ENCODE data around the gene ZNF41. TPM values are rescaled to one million over a fixed set of nuclear protein-coding genes. Genes with fewer than 3 reads are reported as not detected.
A peak's percentile ranks its signal among the peaks of the same experiment; 100 is the strongest.

Gene ZNF41
- total RNA-seq, 1 donor from 2014 or later = 11.9 TPM

GRCh38 chrX:47489507-47490275, 6.7 kb upstream of the ZNF41 start:
- peak; percentile 46 for DNase-seq

DNA sequence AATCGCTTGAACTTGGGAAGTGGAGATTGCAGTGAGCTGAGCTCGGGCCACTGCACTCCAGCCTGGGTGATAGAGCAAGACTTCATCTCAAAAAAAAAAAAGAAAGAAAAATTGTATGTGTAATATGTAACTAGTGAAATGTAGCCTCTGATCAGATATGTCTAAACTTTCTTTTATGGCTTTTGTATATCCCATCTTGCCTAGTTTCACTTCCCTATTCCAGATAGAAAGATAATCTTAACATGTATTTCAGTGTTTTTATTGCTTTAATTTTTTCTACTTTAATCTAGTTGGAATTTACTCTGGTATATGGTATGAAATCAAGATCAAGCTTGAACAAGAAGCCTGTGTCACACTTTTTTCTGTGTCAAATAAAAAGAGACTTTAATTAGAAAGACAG, 1.9 kb upstream of the ZNF41 start:
- no peak for DNase-seq

DNA sequence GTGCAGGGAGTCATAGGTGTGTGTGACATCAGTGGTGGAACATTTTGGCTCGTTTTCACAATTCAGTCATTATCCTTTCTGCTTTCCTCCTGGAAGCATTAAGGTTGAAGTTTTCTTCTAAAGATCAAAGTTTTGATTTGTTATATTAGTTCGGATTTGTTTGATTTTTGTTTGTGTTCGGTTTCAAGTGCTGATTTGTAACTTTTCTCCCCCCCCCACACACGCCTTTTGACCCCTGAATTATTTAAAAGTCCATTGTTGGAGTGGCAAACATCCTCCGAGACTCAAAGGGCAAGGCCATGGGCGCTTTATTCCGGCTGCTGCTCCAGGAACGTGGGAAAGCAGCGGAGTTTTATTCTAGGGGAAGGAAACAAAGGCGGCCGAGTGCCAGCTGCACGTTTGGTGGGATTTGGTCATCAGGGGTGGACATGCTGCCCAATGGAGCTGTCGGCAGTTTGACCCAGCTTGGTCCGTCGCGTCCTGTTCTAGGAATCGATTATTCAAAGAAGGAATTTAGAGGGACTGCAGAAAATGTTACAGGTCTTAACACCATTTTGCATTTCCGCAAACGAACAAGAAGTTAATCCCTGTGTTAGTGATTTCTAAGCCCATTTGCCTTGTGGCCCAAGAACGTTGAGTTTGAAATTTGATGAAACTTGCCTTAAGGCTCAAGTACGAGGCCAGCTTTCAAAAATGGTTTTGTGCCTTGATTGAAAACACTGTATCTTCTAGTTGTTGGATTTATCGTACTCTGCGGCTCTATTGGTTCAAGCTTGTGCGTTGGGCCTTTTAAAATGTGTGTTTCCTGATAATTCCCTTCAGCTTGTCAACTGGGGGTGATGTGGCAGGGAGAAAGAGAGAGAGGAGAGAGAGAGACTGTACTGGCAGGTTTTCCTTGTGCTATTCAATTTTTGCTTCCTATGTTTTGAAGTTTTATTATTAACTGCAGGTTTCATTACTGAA, 565 bp upstream of the ZNF41 start:
- DNase-seq = peak; percentile 68

DNA sequence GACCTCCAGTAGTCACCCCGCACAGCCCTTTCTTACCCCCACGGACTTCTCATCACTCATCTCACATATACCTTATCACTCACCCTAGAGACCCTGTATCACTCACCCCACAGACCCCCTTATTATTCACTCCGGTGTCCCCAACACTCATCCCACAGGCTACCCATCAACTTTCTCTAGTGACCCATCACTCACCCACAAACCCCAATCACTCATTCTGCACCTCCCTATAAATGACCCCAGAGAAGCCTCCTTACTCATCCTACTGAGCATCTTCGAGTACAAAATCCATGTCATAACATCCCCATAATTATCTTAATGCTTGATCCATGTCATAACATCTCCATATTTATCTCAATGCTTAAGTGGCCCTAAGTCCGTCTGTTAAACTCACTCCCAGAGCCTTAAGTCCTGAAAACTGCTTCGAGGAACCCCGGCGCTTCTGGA, 934 bp downstream of the ZNF41 start:
- DNase-seq = no peak

DNA sequence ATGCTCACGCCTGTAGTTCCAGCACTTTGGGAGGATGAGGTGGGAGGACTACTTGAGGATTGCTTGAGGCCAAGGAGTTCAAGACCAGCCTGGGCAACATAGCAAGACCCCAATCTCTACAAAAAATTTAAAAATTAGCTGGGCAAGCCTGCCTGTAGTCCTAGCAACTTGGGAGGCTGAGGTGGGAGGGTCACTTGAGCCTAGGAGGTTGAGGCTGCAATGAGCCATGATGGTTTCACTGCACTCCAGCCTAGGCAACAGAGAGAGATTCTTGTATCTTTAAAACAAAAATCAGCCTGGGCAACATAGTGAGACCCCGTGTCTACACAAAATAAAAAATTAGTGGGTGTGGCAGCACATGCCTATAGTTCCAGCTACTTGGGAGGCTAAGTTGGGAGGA, 1.9 kb downstream of the ZNF41 start:
- DNase-seq = no peak

DNA sequence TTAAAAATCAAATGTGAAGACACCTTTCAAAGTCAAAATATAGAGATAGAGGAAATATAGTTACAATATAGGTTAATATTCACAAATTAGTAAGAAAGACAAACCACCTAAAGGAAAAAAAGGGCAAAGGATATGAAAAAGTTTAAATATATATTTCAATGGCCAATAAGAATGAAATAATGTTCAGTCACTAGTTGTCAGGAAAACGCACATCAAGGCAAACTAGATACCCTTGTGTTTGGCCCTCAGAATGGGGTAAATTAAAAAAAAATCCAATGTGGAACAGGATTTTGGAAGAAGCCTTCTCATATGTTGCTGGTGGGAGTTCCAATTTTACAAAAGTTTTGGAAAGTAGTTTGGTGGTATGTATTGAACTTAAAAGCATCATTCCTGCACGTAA, 2.4 kb downstream of the ZNF41 start:
- no peak for DNase-seq

DNA sequence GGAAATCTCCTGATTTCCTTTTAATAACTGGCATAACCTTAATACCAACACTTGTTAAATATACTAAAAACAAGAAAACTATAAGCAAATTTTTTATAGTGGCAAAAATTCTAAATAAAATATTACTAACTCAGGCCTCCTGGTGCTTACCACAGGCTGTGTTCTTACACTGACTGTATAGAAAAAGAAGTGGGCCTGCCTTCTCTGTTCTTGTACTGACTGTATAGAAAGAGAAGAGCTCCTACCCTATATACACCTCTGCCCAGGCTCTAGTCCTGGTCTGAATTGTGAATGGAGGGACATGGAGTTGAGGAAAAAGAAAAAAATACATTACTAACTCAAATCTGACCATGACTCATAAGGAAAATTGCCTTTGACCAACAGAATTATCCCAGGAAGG, 7.5 kb downstream of the ZNF41 start:
- DNase-seq = no peak

DNA sequence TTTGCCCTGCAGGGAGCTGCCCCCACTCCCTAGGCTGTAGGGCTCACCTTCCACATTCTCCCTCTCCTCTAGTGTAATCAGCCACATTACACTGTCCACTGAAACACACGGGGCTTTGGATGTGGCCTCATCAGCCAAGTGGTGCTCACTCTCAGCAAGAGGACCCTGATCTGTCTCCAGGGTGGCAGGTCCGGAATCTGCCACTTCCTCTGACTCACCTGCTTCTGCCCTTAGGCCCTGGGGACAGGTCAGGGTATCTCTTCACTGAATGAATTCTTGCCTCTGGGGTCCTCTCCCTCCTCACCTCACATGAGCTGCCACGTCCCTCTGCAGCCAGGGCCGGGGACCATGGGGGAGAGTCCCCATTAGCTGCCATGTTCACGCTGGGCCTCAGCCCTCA, 15.9 kb downstream of the ZNF41 start:
- no peak for DNase-seq

DNA sequence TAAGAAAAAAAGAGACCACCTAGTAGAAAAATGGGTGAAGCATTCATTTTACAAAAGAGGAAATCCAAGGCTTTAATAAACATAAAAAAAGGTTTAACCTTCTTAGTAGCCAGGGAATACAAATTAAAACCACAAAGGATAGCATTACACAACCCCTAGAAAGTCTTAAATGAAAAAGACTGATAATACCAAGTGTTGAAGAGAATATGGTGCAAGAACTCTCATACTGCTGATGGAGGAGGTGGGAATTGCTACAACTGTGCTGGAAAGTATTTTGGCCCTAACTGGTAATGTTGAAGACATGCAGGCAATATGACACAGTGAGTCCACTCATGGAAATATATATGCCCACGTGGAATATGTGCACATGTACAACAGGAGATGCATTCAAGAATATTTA, 22.5 kb downstream of the ZNF41 start:
- DNase-seq = no peak

DNA sequence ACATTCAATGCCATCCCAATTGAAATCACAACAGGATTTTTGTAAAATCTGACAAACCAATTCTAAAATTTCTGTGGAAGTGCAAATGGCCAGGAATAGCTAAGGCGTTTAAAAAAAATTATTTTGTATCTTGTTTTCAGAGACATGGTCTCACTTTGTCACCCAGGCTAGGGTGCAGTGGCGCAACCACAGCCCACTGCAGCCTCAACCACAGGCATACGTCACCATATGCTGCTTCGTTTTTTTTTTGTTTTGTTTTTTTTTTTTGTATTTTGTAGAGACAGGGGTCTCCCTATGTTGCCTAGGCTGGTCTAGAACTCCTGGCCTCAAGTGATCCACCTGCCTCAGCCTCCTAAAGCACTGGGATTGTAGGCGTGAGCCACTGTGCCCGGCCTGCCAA, 24.5 kb downstream of the ZNF41 start:
- DNase-seq = no peak

- peak; percentile 14 for DNase-seq
Measured at GRCh38 chrX:47456080-47456479, 26.9 kb downstream of the ZNF41 start.

DNA sequence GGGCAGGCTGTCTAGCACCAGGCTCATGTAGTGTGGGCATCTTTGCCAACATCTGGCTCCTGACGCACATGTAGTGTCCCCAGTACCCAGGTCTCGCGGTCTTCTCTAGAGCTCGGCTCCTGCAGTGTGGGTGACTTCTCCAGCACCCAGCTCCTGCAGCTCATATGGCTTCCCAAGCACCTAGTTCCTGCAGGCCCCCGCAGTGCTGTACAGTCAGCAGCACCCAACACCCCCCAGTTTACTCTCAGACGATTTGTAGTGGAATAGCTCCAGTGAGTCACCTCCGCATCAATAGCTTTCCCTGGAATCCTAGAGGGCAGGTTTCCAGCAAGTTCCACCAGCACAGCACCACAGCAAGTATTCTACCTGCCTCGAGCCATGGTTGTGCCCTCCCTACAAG, 30.9 kb downstream of the ZNF41 start:
- no peak for DNase-seq

GRCh38 chrX:47448165-47448806, 34.7 kb downstream of the ZNF41 start:
- no peak for DNase-seq

GRCh38 chrX:47447607-47448006, 35.4 kb downstream of the ZNF41 start:
- DNase-seq = no peak

DNA sequence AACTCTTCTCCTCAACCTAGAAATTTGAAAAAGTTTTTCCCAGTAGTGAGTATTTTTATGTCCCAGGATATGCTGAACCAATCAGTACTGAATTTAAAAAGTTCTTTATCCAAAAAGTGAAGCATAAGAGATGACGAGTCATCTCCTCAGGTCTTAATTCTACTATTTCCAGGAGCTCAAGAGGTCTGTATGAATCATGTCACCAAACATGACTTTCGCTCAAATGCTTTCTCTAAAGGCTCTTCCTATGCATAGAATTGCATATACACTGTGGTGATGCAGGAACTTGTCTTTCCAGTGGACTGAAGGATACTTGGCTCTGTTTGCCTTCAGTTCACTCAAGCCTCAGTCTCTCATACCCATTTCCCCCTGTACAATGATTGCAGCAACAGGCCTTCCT, 36.1 kb downstream of the ZNF41 start:
- DNase-seq = no peak

- no peak for DNase-seq
Measured at GRCh38 chrX:47446431-47446830, 36.6 kb downstream of the ZNF41 start.

DNA sequence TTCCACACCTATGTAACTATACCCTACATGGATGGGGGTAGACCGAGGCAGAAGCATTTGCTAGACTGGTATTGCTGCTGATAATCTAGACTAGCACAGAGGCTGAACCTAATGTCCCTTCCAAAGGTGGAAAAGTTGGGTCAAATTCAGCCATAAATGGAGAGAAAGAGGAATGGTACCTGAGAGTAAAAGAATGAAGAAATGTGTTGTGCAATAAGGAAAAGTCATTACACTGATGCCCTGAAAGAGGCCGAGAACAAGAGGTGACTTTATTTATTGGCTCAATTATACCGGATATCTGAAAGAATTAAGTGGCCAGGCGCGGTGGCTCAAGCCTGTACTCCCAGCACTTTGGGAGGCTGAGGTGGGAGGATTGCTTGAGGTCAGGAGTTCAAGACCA, 52.1 kb downstream of the ZNF41 start:
- DNase-seq = no peak

DNA sequence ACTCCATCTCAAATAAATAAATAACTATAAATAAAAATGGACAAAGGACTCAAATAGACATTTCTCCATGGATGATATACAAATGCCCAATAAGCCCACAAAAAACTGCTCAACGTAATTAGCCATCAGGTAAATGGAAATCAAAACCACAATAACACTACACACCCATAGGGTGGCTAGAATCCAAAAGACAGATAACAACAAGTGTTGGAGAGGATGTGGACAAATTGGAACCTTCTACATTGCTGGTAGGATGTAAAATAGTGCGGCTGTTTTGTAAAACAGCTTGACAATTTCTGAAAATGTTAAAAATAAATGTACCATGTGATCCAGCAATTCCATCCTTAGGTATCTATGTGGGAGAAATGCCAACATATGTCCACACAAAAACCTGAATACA, 60.6 kb downstream of the ZNF41 start:
- DNase-seq = no peak

DNA sequence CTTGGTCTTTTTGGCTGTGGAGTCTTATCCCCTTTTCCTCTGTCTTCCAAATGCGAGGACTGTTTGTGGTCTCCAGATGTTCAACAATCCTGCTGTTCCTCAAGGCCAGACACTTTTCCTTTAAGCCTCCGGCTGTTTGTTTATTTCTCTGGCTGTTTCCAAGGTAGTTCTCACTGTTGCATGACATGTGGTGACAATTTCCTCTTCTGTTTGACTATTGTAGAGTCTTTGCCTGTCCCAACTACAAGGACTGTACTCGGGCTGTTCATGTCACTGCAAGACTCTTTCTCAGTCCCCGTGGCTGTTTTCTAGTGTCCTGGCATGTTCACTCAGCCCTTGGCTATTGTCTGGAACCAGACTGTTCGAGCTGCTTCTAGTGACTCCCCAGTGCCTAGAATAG, 62.1 kb downstream of the ZNF41 start:
- DNase-seq = no peak

DNA sequence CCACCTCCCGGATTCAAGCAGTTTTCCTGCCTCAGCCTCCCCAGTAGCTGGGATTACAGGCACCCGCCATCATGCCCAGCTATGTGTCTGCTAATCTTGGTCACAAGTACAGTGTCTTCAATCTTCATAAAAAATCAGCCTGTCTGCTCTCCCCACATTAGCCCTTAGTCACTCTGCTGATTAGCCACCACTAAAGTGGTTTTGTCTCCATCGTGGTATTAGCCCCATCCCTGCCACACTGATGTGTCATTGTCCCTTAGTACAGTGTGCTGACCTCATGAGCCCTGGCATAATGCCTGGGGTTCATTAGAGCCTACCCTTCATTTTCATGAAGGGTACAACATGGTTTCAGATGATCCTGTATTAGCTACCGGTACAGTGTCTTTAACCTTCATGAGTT, 62.8 kb downstream of the ZNF41 start:
- no peak for DNase-seq

GRCh38 chrX:47413179-47413594, 69.8 kb downstream of the ZNF41 start:
- no peak for DNase-seq
